Nephron (organoid): ENCODE measurements around the gene FARP1.

Experiments used
- H3K27ac Mint-ChIP-seq, 3 experiments: 2 replicates each; pipeline ENCODE4 v1.8.0; 2020; ENCODE audit warnings: mixed read lengths in 3 of 3, mild to moderate bottlenecking in 2 of 3, moderate library complexity in 1 of 3
- H3K27me3 Mint-ChIP-seq: 2 replicates; pipeline ENCODE4 v1.8.0; 2021; ENCODE audit warnings: low read depth, mild to moderate bottlenecking, moderate library complexity, mixed read lengths
- H3K36me3 Mint-ChIP-seq: 2 replicates; pipeline ENCODE4 v1.8.0; 2020; ENCODE audit warnings: low read depth, mixed read lengths
- H3K4me1 Mint-ChIP-seq: 2 replicates; pipeline ENCODE4 v1.8.0; 2020; ENCODE audit warnings: mixed read lengths
- H3K4me3 Mint-ChIP-seq, 3 experiments: 2 replicates each; pipeline ENCODE4 v1.8.0; 2020; ENCODE audit warnings: mild to moderate bottlenecking in 3 of 3, mixed read lengths in 3 of 3, moderate library complexity in 2 of 3
- H3K9me3 Mint-ChIP-seq: 2 replicates; pipeline ENCODE4 v1.8.0; 2020; ENCODE audit warnings: mixed read lengths
- TF ChIP-seq, protein P1 (sequence below), 3 experiments: fragments of 200-600 bp; sonication (generic); IDR thresholded peaks; one replicate each; pipeline ENCODE4 v1.5.0; 2021; ENCODE audit warnings: antibody characterized with exemption in 3 of 3; ENCODE audit not compliant: unreplicated experiment in 3 of 3

The FARP1 gene

DNA sequence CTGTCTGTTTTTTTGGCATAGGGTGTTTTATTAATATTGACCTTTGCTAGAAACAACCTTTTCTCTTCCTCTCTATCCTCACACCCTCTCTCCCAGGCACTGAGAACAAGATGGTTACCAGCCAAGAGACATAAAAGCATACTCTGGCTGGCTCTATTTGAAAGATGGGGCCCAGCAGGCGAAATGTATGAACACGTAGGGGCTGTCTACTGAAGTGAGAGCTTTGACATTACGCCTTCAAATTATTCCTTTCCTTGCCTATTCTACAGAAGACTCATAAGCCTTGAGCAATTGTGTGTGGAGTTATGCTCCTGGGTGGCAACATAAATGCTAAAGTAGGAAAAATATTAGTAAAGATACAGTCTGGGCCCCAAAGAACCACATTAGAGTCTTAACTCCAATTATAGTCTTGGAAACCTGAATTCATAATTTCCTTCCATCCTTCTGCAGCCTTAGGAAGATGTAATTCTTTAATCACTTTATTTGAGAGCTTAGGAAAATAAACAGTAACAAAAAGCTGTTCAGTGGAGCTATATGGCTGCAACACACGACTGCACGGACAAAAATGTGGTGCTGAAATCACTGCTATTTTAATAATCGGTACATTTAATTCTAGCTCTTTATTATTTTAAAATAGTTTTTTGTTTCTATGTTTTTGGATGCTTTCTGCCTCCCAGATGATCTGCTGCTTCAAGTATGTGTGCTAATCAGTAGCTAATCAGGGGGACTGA, 156.5 kb downstream of the FARP1 start:
- Mint-ChIP-seq H3K9me3 (no peaks in the 10 kb centered on the region), H3K27me3 (no peaks in the 10 kb centered on the region), H3K4me3 (no peak overlapping the region), H3K36me3 (no peaks in the 10 kb centered on the region), H3K27ac (peak overlapping the region; percentile 61 to 87 (median 77)), H3K4me1 (peaks cover 73% of the 10 kb centered on the region)
- TF ChIP-seq, protein P1, sequence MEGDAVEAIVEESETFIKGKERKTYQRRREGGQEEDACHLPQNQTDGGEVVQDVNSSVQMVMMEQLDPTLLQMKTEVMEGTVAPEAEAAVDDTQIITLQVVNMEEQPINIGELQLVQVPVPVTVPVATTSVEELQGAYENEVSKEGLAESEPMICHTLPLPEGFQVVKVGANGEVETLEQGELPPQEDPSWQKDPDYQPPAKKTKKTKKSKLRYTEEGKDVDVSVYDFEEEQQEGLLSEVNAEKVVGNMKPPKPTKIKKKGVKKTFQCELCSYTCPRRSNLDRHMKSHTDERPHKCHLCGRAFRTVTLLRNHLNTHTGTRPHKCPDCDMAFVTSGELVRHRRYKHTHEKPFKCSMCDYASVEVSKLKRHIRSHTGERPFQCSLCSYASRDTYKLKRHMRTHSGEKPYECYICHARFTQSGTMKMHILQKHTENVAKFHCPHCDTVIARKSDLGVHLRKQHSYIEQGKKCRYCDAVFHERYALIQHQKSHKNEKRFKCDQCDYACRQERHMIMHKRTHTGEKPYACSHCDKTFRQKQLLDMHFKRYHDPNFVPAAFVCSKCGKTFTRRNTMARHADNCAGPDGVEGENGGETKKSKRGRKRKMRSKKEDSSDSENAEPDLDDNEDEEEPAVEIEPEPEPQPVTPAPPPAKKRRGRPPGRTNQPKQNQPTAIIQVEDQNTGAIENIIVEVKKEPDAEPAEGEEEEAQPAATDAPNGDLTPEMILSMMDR (IDR thresholded peaks at IDR 0.05; ENCODE audit: unreplicated experiment in 3 of 3) = no peak

DNA sequence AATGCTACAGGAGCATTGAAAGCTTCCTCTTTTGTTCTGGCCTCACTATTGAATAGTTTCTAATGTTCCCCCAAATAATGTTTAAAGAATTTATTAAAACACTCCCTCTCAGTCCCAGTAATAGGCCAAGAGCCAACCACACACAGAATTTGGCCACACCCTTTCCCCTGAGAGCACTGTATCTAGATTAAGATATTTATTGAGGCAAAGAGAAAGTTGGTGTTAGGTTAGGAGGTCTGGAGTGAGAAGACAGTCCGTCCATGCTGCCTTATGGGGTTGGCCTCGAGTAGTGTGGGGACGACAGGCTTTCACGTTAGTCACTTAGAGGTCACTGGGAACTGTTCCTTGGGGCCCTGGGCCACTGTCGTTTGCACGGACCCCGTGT, 157.1 kb downstream of the FARP1 start:
- Mint-ChIP-seq H3K4me3 (no peak overlapping the region), H3K36me3 (peaks cover 4% of the 10 kb centered on the region), H3K27me3 (no peaks in the 10 kb centered on the region), H3K27ac (peak overlapping the region; percentile 48 to 87 (median 61)), H3K4me1 (peaks cover 78% of the 10 kb centered on the region), H3K9me3 (no peaks in the 10 kb centered on the region)
- TF ChIP-seq, protein P1 (IDR thresholded peaks at IDR 0.05; ENCODE audit: unreplicated experiment in 3 of 3) = no peak

DNA sequence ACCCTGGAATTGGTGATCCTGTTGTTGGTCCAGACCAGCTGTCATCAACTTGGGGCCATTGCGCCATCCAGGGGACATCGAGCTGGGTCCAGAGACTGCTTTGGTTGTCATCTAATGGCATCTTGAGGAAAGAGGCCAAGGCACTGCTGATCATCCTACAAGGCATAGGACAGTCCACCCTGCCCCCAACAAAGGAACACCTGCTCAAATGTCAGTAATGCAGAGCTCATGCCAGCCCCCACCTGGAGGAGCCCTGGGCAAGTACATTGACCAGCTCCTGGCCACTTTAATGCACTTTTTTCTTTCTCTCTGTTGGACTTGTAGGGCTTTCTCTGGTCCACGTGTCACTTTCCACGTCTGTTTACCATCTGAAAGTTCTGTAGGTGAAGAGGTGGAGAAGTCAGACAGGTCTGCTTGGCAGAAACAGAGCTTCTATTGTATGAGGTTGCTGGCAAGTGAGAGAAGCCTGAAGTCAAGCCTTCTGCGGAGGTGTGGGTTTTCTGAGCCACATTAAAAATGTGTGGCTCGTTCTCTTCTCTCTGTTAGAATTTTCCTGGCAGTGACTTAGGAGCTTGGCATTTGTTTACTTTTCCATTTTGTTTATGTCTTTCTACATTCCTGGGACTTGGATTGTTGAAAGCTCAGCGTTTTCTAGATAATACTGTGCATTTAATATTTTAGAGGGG, 158.2 kb downstream of the FARP1 start:
- Mint-ChIP-seq H3K27ac (peak overlapping the region; percentile 89 to 93 (median 92)), H3K4me1 (peaks cover 69% of the 10 kb centered on the region), H3K27me3 (no peaks in the 10 kb centered on the region), H3K4me3 (peak overlapping the region; percentile 33 to 53 (median 47)), H3K9me3 (no peaks in the 10 kb centered on the region), H3K36me3 (peaks cover 10% of the 10 kb centered on the region)
- TF ChIP-seq, protein P1 (IDR thresholded peaks at IDR 0.05; ENCODE audit: unreplicated experiment in 3 of 3) = no peak

DNA sequence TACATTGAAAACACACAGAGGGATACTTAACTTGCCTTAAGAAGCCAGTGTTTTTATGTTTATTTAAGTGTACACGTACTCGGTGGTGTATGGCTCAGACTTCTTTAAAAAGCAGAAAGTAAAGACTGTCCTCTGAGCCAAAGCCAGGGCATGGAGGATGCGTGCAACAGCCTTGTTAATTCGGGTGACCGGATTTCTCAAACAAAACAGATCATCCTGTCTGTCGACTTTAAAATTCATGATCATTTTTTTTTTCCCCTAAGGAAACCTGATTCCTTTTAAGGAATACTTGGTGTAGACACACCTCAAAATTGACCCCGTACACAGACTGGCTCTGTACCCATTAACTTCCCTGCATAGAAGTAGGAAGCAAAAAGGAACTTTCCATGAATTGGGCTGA, 158.8 kb downstream of the FARP1 start:
- Mint-ChIP-seq H3K4me3 (no peak overlapping the region), H3K4me1 (peaks cover 67% of the 10 kb centered on the region), H3K27me3 (no peaks in the 10 kb centered on the region), H3K9me3 (no peaks in the 10 kb centered on the region), H3K36me3 (peaks cover 12% of the 10 kb centered on the region), H3K27ac (peak overlapping the region; percentile 89 to 93 (median 92))
- TF ChIP-seq, protein P1 (IDR thresholded peaks at IDR 0.05; ENCODE audit: unreplicated experiment in 3 of 3) = no peak

DNA sequence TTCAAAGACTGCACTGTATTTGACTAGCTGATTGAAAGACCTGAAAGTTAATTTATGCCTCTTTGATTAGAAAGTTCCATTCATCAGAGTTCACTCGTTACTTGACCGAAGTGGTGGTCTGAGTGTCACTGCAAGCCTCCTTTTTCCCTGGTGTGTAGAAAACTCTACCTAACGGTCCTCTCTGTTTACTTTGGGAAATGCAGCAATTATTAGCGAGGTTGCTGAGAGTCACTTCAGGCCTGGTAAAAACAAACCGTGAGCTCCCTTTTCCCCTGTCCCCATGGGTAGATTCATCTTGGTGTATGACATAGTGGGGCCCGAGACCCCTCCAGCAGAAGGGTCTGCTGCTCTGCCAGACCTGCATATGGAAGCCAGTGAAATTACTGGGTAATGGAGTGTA, 161.0 kb downstream of the FARP1 start:
- no peaks in the 10 kb centered on the region for H3K27me3 Mint-ChIP-seq
- no peaks in the 10 kb centered on the region for H3K9me3 Mint-ChIP-seq
- peak overlapping the region; percentile 89 to 93 (median 92) for H3K27ac Mint-ChIP-seq
- peaks cover 72% of the 10 kb centered on the region for H3K4me1 Mint-ChIP-seq
- TF ChIP-seq, protein P1 (IDR thresholded peaks at IDR 0.05; ENCODE audit: unreplicated experiment in 3 of 3) = no peak
- peaks cover 18% of the 10 kb centered on the region for H3K36me3 Mint-ChIP-seq
- H3K4me3 Mint-ChIP-seq = no peak overlapping the region
